ENCODE results near the gene RCHY1. TPM values are rescaled to one million over a fixed set of nuclear protein-coding genes. Genes with fewer than 3 reads are reported as not detected.

The RCHY1 gene
- total and polyA plus RNA-seq, 2 experiments from 2014 or later, result 42.9 to 46.5 TPM

DNA sequence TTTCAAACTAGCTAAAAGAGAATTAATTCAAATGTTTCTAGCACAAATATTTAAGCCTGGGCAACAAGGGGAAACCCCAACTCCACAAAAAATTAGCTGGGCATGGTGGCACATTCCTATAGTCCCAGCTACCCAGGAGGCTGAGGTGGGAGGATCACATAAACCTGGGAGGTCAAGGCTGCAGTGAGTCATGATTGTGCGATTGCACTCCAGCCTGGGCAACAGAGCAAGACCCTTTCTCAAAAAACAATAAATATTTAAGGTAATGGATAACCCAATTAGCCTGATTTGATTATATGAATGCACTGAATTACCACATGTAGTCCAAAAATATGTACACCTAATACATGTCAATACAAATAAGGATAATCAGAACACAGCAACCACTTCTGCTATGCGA lies 14.3 kb downstream of the RCHY1 start:
- H2AFZ ChIP-seq, result no peak overlapping the region
- DNase-seq (ENCODE audit: low spot score) (no peak), ATAC-seq (no peak)
- H3K4me3 ChIP-seq, result no peak overlapping the region
- no peak overlapping the region for H3K4me3 Mint-ChIP-seq
- H3K79me2 ChIP-seq (replicated peaks; ENCODE audit: insufficient read depth), result peaks cover 56% of the 10 kb centered on the region
- H3K4me1 ChIP-seq (ENCODE audit: insufficient read depth), result no peaks in the 10 kb centered on the region
- H4K20me1 ChIP-seq (replicated peaks; ENCODE audit: insufficient read depth), result peaks cover 21% of the 10 kb centered on the region
- no peaks in the 10 kb centered on the region for H3K9me2 ChIP-seq (ENCODE audit: insufficient read depth)
- no peaks in the 10 kb centered on the region for H3F3A ChIP-seq (replicated peaks; ENCODE audit: low read depth)
- H3K4me1 Mint-ChIP-seq, result no peaks in the 10 kb centered on the region
- TF ChIP-seq ETS1 (IDR thresholded peaks at IDR 0.05), result no peak
- TF ChIP-seq REST (IDR thresholded peaks at IDR 0.05; ENCODE audit: unreplicated experiment), result no peak
- TF ChIP-seq ZNF114 (CRISPR knock-in tag; IDR thresholded peaks at IDR 0.05), result no peak
- TF ChIP-seq STAT1 (IDR thresholded peaks at IDR 0.05; ENCODE audit: unreplicated experiment), result no peak
- TF ChIP-seq JUNB (IDR thresholded peaks at IDR 0.05; ENCODE audit: unreplicated experiment), result no peak
- H3K9me3 Mint-ChIP-seq, result peaks cover 2% of the 10 kb centered on the region; the same call in 1 of the 3 replicates
- H3K36me3 Mint-ChIP-seq (ENCODE audit: low read depth), result peaks cover 39% of the 10 kb centered on the region
- H3K27ac ChIP-seq (ENCODE audit: low read depth), result no peak overlapping the region
- H3K27me3 Mint-ChIP-seq (ENCODE audit: insufficient read depth, low read depth, poor library complexity), result peaks cover 2% of the 10 kb centered on the region
- H3K27me3 ChIP-seq (ENCODE audit: insufficient read depth), result no peaks in the 10 kb centered on the region
- H3K27ac Mint-ChIP-seq, result no peak overlapping the region
- peaks cover 5% of the 10 kb centered on the region; the same call in 1 of the 2 replicates for H3K36me3 ChIP-seq (ENCODE audit: insufficient read depth)
- H3K4me2 ChIP-seq, result no peak overlapping the region

DNA sequence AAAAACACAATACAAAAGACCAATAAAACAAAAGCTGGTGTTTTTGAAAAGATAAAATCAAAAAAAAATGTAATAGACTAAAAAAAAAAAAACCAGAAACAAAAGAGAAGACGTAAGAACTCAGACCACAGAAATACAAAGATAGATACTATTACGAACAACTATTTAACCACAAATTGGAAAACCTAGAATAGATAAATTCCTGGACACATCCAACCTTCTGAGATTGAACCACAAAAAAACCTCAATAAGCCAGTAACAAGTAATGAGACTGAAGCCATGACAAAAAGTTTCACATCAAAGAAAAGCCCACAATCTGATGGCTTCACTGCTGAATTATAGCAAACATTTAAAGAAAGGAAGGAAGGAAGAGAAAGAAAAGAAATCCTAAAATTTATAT lies 16.2 kb downstream of the RCHY1 start:
- Mint-ChIP-seq H3K4me3 (no peak overlapping the region), H3K27me3 (ENCODE audit: insufficient read depth, low read depth, poor library complexity) (peaks cover 2% of the 10 kb centered on the region), H3K4me1 (no peaks in the 10 kb centered on the region), H3K36me3 (ENCODE audit: low read depth) (peaks cover 37% of the 10 kb centered on the region), H3K27ac (no peak overlapping the region), H3K9me3 (peaks cover 2% of the 10 kb centered on the region; the same call in 1 of the 3 replicates)
- Histone ChIP-seq H3K27me3 (ENCODE audit: insufficient read depth) (no peaks in the 10 kb centered on the region), H3K36me3 (ENCODE audit: insufficient read depth) (peaks cover 5% of the 10 kb centered on the region; the same call in 1 of the 2 replicates), H3K9me2 (ENCODE audit: insufficient read depth) (no peaks in the 10 kb centered on the region), H2AFZ (no peak overlapping the region), H4K20me1 (replicated peaks; ENCODE audit: insufficient read depth) (peaks cover 19% of the 10 kb centered on the region), H3K79me2 (replicated peaks; ENCODE audit: insufficient read depth) (peaks cover 53% of the 10 kb centered on the region), H3F3A (replicated peaks; ENCODE audit: low read depth) (no peaks in the 10 kb centered on the region), H3K4me2 (no peak overlapping the region), H3K27ac (ENCODE audit: low read depth) (no peak overlapping the region), H3K4me1 (ENCODE audit: insufficient read depth) (no peaks in the 10 kb centered on the region), H3K4me3 (no peak overlapping the region)
- ATAC-seq (no peak), DNase-seq (ENCODE audit: low spot score) (no peak)
- TF ChIP-seq CREB1 (CRISPR knock-in tag; IDR thresholded peaks at IDR 0.05; ENCODE audit: low read depth) (no peak), ZNF331 (CRISPR knock-in tag; IDR thresholded peaks at IDR 0.05; ENCODE audit: low read depth) (no peak), JUNB (IDR thresholded peaks at IDR 0.05; ENCODE audit: unreplicated experiment) (no peak), NANOG (IDR thresholded peaks at IDR 0.05; ENCODE audit: borderline replicate concordance) (no peak), ZNF114 (CRISPR knock-in tag; IDR thresholded peaks at IDR 0.05) (no peak), EZH2phosphoT487 (IDR thresholded peaks at IDR 0.05; ENCODE audit: unreplicated experiment) (no peak), CTCF (conservative IDR thresholded peaks at IDR 0.05; ENCODE audit: low read depth in 2 of 2) (no peak)
